Nephron progenitor cell (in vitro differentiated cells): Measurements from ENCODE around the gene ELMO1.

Source experiments
- DNase-seq: peaks from one replicate; pipeline ENCODE4 v3.0.0; 2021
- H3K27ac Mint-ChIP-seq: 2 replicates; pipeline ENCODE4 v1.8.0; 2021; ENCODE audit warnings: mild to moderate bottlenecking, moderate library complexity, mixed read lengths
- H3K27me3 Mint-ChIP-seq: 2 replicates; pipeline ENCODE4 v1.8.0; 2021; ENCODE audit warnings: mild to moderate bottlenecking, low read depth, mixed read lengths; ENCODE audit not compliant: poor library complexity
- H3K36me3 Mint-ChIP-seq: 2 replicates; pipeline ENCODE4 v1.8.0; 2021; ENCODE audit warnings: low read depth, mixed read lengths
- H3K4me1 Mint-ChIP-seq: 2 replicates; pipeline ENCODE4 v1.8.0; 2021; ENCODE audit warnings: mixed read lengths
- H3K4me3 Mint-ChIP-seq: 2 replicates; pipeline ENCODE4 v1.8.0; 2021; ENCODE audit warnings: mild to moderate bottlenecking, moderate library complexity, mixed read lengths
- H3K9me3 Mint-ChIP-seq: 2 replicates; pipeline ENCODE4 v1.8.0; 2021; ENCODE audit warnings: mild to moderate bottlenecking, moderate library complexity, mixed read lengths
- TF ChIP-seq, protein P1 (sequence below): fragments of 200-600 bp; sonication (generic); IDR thresholded peaks from 2 replicates; pipeline ENCODE4 v1.5.0; 2021; ENCODE audit warnings: antibody characterized with exemption

ELMO1 gene

DNA sequence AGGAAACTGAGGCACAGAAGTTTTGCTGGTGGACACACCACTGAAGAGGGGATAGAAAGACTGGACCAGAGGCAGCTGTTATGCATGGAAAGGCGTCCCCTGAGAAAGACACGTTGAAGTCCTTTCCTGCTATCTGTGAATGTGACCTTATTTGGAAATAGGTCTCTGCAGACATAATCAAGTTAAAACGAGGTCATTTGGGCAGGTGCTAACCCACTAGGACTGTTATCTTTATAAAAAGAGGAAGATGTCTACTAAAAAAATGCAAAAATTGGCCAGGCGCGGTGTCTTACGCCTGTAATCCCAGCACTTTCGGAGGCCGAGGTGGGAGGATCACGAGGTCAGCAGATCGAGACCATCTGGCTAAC is 31.6 kb downstream of the ELMO1 start:
- Mint-ChIP-seq H3K4me1 (peaks cover 4% of the 10 kb centered on the region), H3K4me3 (no peak overlapping the region), H3K9me3 (peaks cover 9% of the 10 kb centered on the region), H3K36me3 (peaks cover 5% of the 10 kb centered on the region), H3K27ac (no peak overlapping the region), H3K27me3 (peaks cover 2% of the 10 kb centered on the region)
- TF ChIP-seq, protein P1, sequence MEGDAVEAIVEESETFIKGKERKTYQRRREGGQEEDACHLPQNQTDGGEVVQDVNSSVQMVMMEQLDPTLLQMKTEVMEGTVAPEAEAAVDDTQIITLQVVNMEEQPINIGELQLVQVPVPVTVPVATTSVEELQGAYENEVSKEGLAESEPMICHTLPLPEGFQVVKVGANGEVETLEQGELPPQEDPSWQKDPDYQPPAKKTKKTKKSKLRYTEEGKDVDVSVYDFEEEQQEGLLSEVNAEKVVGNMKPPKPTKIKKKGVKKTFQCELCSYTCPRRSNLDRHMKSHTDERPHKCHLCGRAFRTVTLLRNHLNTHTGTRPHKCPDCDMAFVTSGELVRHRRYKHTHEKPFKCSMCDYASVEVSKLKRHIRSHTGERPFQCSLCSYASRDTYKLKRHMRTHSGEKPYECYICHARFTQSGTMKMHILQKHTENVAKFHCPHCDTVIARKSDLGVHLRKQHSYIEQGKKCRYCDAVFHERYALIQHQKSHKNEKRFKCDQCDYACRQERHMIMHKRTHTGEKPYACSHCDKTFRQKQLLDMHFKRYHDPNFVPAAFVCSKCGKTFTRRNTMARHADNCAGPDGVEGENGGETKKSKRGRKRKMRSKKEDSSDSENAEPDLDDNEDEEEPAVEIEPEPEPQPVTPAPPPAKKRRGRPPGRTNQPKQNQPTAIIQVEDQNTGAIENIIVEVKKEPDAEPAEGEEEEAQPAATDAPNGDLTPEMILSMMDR = no peak
- no peak for DNase-seq

DNA sequence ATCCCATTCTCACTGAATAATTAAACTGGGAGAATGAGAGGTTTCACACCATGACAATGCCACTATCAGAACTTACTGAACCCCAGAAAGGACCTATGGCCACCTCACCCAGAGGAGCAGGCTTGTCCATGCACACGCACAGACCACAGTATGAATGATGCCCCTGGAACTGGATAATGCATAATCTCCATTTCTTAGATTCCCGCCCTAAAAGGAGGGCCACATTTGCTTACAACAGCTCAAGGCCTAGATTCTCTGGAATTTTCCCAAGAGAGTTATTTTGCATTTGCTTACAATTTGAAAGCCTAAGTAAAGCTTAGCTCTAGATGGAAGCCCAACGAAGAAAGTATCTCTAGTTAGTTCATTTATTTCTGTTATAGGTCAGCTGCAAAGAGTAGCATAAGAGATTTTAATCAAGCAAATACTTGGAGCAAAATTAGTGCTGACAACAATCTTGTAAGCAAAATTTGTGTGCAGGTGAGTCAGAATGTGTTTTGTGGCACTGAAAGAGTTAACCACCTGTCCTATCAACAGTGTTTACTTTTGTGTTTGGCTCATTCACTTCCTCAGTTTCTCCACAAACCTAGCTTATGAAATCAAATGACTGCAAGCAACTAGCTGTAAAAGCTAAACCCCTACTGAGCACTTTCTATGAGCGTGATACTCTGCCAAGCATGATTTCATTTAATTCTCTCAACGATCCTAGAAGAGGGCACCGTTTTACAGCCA is 32.1 kb downstream of the ELMO1 start:
- H3K27ac Mint-ChIP-seq = no peak overlapping the region
- peaks cover 2% of the 10 kb centered on the region for H3K27me3 Mint-ChIP-seq
- TF ChIP-seq, protein P1 = no peak
- peaks cover 4% of the 10 kb centered on the region for H3K4me1 Mint-ChIP-seq
- H3K4me3 Mint-ChIP-seq = no peak overlapping the region
- no peak for DNase-seq
- peaks cover 5% of the 10 kb centered on the region for H3K36me3 Mint-ChIP-seq
- H3K9me3 Mint-ChIP-seq = peaks cover 9% of the 10 kb centered on the region

DNA sequence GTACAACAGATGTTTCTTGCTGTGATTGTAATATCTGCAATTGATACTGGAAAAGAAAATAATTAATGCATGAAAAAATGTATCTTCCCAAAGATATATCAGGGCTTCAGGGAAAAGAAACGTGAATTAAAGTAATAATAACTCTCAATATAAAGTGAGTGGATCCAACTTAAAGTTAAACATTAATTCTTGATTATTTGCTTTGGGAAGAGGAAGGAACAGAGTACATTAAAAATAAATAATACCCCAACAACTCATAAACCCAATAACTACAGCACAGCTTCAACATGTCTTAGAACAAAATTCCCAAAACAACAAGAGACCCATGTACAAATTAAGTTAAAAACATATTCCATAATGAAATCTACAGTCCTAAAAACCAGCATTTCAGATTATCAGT is 33.0 kb downstream of the ELMO1 start:
- no peak overlapping the region for H3K4me3 Mint-ChIP-seq

DNA sequence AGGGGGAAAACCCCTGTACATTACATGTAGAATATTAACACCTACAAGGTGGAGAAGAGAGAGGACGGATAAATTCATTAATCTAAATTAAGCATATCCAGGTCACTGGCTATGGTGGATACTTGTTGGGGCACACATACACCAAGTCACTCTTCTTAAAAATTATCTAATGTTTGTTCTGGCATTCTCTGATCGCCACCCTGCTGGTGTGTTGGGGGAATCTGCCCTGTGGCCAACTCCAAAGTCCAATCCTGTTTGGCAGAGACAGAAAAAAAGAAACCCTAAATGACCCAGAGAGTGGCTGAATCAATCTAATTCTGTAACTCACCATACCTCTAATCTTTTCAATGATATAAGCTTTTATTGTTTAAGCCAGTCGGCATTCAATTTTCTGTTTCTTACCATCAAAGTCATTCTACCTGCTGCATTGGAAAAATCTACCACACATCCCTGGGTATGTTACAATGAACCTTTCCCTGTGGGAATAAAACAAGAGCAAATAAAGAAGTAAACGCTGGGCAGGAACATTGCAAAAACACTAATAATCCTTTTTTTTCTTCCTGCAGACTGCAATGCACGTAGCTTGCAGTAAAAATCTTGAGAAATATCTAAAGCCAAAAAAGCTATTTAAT is 34.2 kb downstream of the ELMO1 start:
- H3K27me3 Mint-ChIP-seq = peaks cover 2% of the 10 kb centered on the region
- H3K9me3 Mint-ChIP-seq = peaks cover 9% of the 10 kb centered on the region
- peaks cover 5% of the 10 kb centered on the region for H3K36me3 Mint-ChIP-seq
- TF ChIP-seq, protein P1 = no peak
- DNase-seq = no peak
- H3K4me3 Mint-ChIP-seq = no peak overlapping the region
- H3K27ac Mint-ChIP-seq = no peak overlapping the region
- peaks cover 12% of the 10 kb centered on the region for H3K4me1 Mint-ChIP-seq

More for the DNA sequence above, 33.0 kb downstream of the ELMO1 start:
- peaks cover 2% of the 10 kb centered on the region for H3K27me3 Mint-ChIP-seq
- H3K9me3 Mint-ChIP-seq = peaks cover 9% of the 10 kb centered on the region
- H3K36me3 Mint-ChIP-seq = peaks cover 5% of the 10 kb centered on the region
- DNase-seq = no peak
- H3K27ac Mint-ChIP-seq = no peak overlapping the region
- H3K4me1 Mint-ChIP-seq = peaks cover 4% of the 10 kb centered on the region
- TF ChIP-seq, protein P1 = no peak

DNA sequence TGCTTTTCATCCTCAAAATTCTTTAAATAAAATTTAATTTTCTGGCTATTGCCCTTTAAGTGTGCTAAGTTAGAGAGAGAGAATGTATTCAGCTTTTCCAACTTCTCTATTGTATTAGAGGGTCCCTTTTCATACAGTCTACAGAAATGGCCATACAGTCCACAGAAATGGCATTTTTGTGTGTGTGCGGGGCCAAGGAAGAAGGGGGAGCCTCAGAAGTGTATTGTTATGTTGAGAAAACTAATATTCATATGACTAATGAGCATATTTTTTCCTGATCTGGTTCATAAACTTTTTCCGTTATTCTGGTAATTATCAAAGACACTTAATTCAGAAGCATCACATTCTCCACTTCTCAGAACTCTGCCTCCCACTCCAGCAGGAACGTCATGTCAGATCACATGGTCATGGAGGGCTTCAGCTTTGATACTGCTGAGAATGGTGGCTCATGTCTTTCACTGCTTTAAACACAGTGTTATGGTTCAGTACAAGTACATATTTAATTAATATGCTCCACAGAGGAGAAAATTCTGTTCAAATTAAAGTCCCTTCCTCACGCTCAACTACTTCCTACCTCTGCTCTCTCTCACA is 37.1 kb downstream of the ELMO1 start:
- H3K27ac Mint-ChIP-seq = no peak overlapping the region
- H3K27me3 Mint-ChIP-seq = peaks cover 2% of the 10 kb centered on the region
- peaks cover 9% of the 10 kb centered on the region for H3K9me3 Mint-ChIP-seq
- H3K36me3 Mint-ChIP-seq = peaks cover 5% of the 10 kb centered on the region
- no peak for DNase-seq
- TF ChIP-seq, protein P1 = no peak
- peaks cover 21% of the 10 kb centered on the region for H3K4me1 Mint-ChIP-seq
- H3K4me3 Mint-ChIP-seq = no peak overlapping the region
